ENCODE data around the gene ESR1. TPM values are rescaled to one million over a fixed set of nuclear protein-coding genes. Genes with fewer than 3 reads are reported as not detected.

ESR1 gene
- total and polyA plus RNA-seq, 12 donors, result 0.28 to 9.4 (median 3.8) TPM

- TF ChIP-seq CTCF (IDR thresholded peaks at IDR 0.05) (peak; percentile 79 to 92 (median 87)), POLR2A (IDR thresholded peaks at IDR 0.05) (no peak)
- peaks cover 0 to 30% of the 10 kb centered on the region in 2 donors for H3K36me3 ChIP-seq (replicated peaks in 1 of 2)
- H3K4me3 ChIP-seq, result no peak overlapping the region
- no peak for DNase-seq
- intact Hi-C loops (cut with DNase I), result loop anchor here (5.0 to 10.0 kb wide), 4 partner anchors 357 to 432 kb away; no protein-coding TSS in a partner anchor
- no peak overlapping the region for H3K27ac ChIP-seq
- 48 to 54% (median 52%) methylated on average over 3 of the region's 3 CpGs for WGBS, 4 donors
- no peaks in the 10 kb centered on the region for H3K9me3 ChIP-seq (replicated peaks in 1 of 3)
- H3K4me1 ChIP-seq (replicated peaks in 1 of 2), result peaks cover 0 to 9% of the 10 kb centered on the region in 2 donors
- H3K27me3 ChIP-seq, result no peaks in the 10 kb centered on the region
Measured at GRCh38 chr6:152124429-152125074, 317.1 kb downstream of the ESR1 start.

GRCh38 chr6:152127432-152128165, 320.1 kb downstream of the ESR1 start:
- peaks cover 0 to 19% of the 10 kb centered on the region in 2 donors for H3K36me3 ChIP-seq (replicated peaks in 1 of 2)
- no peaks in the 10 kb centered on the region for H3K4me1 ChIP-seq (replicated peaks in 1 of 2)
- DNase-seq, result no peak
- intact Hi-C loops (cut with DNase I), result loop anchor here (5.0 to 10.0 kb wide), 3 partner anchors 365 to 435 kb away; no protein-coding TSS in a partner anchor
- no peaks in the 10 kb centered on the region for H3K9me3 ChIP-seq (replicated peaks in 1 of 3)
- no peak overlapping the region for H3K4me3 ChIP-seq
- no peaks in the 10 kb centered on the region for H3K27me3 ChIP-seq
- H3K27ac ChIP-seq, result no peak overlapping the region
- no peak for TF ChIP-seq POLR2A (IDR thresholded peaks at IDR 0.05)
- TF ChIP-seq CTCF (IDR thresholded peaks at IDR 0.05), result no peak
- WGBS, 4 donors, result 79 to 90% (median 85%) methylated on average over 7 to 8 of the region's 8 CpGs

GRCh38 chr6:152129691-152130151, 322.2 kb downstream of the ESR1 start:
- peaks cover 0 to 39% of the 10 kb centered on the region in 2 donors for H3K36me3 ChIP-seq (replicated peaks in 1 of 2)

More at GRCh38 chr6:152129691-152130151, 322.2 kb downstream of the ESR1 start:
- Histone ChIP-seq H3K4me1 (replicated peaks in 1 of 2) (no peaks in the 10 kb centered on the region), H3K27ac (peak overlapping the region in 2 of 5 donors; percentile 33 to 58), H3K4me3 (peak overlapping the region in 1 of 4 donors; percentile 25), H3K9me3 (replicated peaks in 1 of 3) (no peaks in the 10 kb centered on the region), H3K27me3 (no peaks in the 10 kb centered on the region)
- WGBS, 4 donors, result 44 to 71% (median 49%) methylated on average over 9 of the region's 9 CpGs
- no peak for TF ChIP-seq POLR2A (IDR thresholded peaks at IDR 0.05)
- no peak for TF ChIP-seq CTCF (IDR thresholded peaks at IDR 0.05)
- intact Hi-C loops (cut with DNase I), result loop anchor here (5.0 to 10.0 kb wide), 3 partner anchors 367 to 437 kb away; no protein-coding TSS in a partner anchor
- no peak for DNase-seq
